ENCODE measurements around the gene IL4R.

IL4R gene

GRCh38 chr16:27356794-27357193 is 43.0 kb downstream of the IL4R start:
- DNase-seq (ENCODE audit: low read depth, low spot score): no peak

- no peak for DNase-seq (ENCODE audit: low read depth, low spot score)
Measured at GRCh38 chr16:27359051-27359450, 45.3 kb downstream of the IL4R start.

- DNase-seq (ENCODE audit: low read depth, low spot score): no peak
Measured at GRCh38 chr16:27359615-27360014, 45.8 kb downstream of the IL4R start.

GRCh38 chr16:27361987-27362386 is 48.2 kb downstream of the IL4R start:
- no peak for DNase-seq (ENCODE audit: low read depth, low spot score)

GRCh38 chr16:27362570-27363245 is 48.9 kb downstream of the IL4R start:
- no peak for DNase-seq (ENCODE audit: low read depth, low spot score)

- no peak for DNase-seq (ENCODE audit: low read depth, low spot score)
Measured at GRCh38 chr16:27363246-27363632, 49.5 kb downstream of the IL4R start.

- DNase-seq (ENCODE audit: low read depth, low spot score): no peak
Measured at GRCh38 chr16:27363797-27364196, 50.0 kb downstream of the IL4R start.

- no peak for DNase-seq (ENCODE audit: low read depth, low spot score)
Measured at GRCh38 chr16:27364493-27365141, 50.8 kb downstream of the IL4R start.

- DNase-seq (ENCODE audit: low read depth, low spot score): no peak
Measured at GRCh38 chr16:27365142-27366089, 51.6 kb downstream of the IL4R start.

GRCh38 chr16:27366687-27367460 is 53.1 kb downstream of the IL4R start:
- no peak for DNase-seq (ENCODE audit: low read depth, low spot score)

- DNase-seq (ENCODE audit: low read depth, low spot score): peak; percentile 70
Measured at GRCh38 chr16:27367461-27368357, 53.9 kb downstream of the IL4R start.

- DNase-seq (ENCODE audit: low read depth, low spot score): no peak
Measured at GRCh38 chr16:27368358-27368722, 54.6 kb downstream of the IL4R start.

GRCh38 chr16:27369806-27370205 is 56.0 kb downstream of the IL4R start:
- no peak for DNase-seq (ENCODE audit: low read depth, low spot score)

GRCh38 chr16:27370318-27370717 is 56.5 kb downstream of the IL4R start:
- DNase-seq (ENCODE audit: low read depth, low spot score): no peak

GRCh38 chr16:27373312-27373711 is 59.5 kb downstream of the IL4R start:
- no peak for DNase-seq (ENCODE audit: low read depth, low spot score)

GRCh38 chr16:27374221-27374803 is 60.5 kb downstream of the IL4R start:
- no peak for DNase-seq (ENCODE audit: low read depth, low spot score)

- no peak for DNase-seq (ENCODE audit: low read depth, low spot score)
Measured at GRCh38 chr16:27374804-27375425, 61.1 kb downstream of the IL4R start.

GRCh38 chr16:27377666-27378485 is 64.1 kb downstream of the IL4R start:
- DNase-seq (ENCODE audit: low read depth, low spot score): no peak

All from activated CD4-positive, CD25-positive, alpha-beta regulatory T cell treated with anti-CD3 and anti-CD28 coated beads, Interleukin-2, amount 50 U/mL, for 16 hours (primary cell).